Esophagus squamous epithelium (tissue), 4 donors: ENCODE measurements around the gene SIRPB2.

ENCODE experiments used
- CTCF ChIP-seq, 6 experiments: fragments of 450-650 bp in 4 of 6; fragments of 200-600 bp in 2 of 6; sonication (generic) in 2 of 6; IDR thresholded peaks; one replicate each; pipeline ENCODE4 v1.5.1; 2016 to 2019; ENCODE audit warnings: antibody characterized with exemption in 6 of 6, mild to moderate bottlenecking in 4 of 6, moderate library complexity in 4 of 6
- POLR2A ChIP-seq, 4 donors: fragments of 450-650 bp; IDR thresholded peaks; one replicate each; pipeline ENCODE4 v1.6.1; 2017; ENCODE audit warnings: antibody characterized with exemption in 4 of 4, mild to moderate bottlenecking in 4 of 4, moderate library complexity in 3 of 4

GRCh38 chr20:1471242-1471641 lies 20.0 kb downstream of the SIRPB2 start:
- TF ChIP-seq CTCF (IDR thresholded peaks at IDR 0.05) (no peak), POLR2A (IDR thresholded peaks at IDR 0.05) (no peak)
